GM12801 (cell line): ENCODE measurements around the gene MICU2.

Experiments used
- TF ChIP-seq, protein P1 (sequence below): IDR thresholded peaks from one replicate; pipeline ENCODE4 v1.5.1; 2011; ENCODE audit warnings: control low read depth; ENCODE audit not compliant: insufficient read length; ENCODE audit errors: extremely low read depth

Gene MICU2

DNA sequence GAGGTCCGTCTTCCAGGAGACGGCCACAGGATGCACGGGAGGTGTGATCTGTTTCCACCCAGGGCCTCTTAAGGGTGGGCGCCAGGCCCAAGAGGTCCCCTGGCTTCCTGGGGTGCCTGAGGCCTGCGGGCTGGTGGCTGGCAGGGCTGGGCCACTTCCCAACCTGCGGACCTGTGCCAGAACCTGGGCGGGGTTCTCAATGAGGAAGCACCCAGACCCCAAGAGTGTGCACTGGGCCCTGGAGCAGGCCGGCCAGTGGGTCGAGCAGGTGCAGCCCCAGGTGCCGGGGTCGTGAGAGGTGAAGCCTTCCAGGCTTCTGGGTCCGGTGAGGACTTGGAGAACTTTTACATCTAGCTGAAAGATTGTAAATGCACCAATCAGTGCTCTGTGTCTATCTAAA lies 6.7 kb upstream of the MICU2 start:
- TF ChIP-seq, protein P1, sequence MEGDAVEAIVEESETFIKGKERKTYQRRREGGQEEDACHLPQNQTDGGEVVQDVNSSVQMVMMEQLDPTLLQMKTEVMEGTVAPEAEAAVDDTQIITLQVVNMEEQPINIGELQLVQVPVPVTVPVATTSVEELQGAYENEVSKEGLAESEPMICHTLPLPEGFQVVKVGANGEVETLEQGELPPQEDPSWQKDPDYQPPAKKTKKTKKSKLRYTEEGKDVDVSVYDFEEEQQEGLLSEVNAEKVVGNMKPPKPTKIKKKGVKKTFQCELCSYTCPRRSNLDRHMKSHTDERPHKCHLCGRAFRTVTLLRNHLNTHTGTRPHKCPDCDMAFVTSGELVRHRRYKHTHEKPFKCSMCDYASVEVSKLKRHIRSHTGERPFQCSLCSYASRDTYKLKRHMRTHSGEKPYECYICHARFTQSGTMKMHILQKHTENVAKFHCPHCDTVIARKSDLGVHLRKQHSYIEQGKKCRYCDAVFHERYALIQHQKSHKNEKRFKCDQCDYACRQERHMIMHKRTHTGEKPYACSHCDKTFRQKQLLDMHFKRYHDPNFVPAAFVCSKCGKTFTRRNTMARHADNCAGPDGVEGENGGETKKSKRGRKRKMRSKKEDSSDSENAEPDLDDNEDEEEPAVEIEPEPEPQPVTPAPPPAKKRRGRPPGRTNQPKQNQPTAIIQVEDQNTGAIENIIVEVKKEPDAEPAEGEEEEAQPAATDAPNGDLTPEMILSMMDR = no peak

DNA sequence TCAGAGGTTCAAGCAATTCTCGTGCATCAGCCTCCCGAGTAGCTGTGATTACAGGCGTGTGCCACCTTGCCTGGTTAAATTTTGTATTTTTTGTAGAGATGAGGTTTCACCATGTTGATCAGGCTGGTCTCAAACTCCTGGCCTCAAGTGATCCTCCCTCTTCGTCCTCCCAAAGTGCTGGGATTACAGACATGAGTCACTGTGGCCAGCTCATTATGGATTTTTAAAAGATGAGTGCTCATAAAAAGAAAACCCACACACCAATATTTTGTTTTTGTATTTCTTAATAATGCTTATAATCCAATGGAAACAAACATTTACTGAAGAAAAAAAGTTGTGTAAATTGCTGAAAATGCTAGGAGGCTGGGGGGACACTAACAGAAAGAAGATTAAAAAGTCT lies 5.0 kb upstream of the MICU2 start:
- TF ChIP-seq, protein P1 = no peak

DNA sequence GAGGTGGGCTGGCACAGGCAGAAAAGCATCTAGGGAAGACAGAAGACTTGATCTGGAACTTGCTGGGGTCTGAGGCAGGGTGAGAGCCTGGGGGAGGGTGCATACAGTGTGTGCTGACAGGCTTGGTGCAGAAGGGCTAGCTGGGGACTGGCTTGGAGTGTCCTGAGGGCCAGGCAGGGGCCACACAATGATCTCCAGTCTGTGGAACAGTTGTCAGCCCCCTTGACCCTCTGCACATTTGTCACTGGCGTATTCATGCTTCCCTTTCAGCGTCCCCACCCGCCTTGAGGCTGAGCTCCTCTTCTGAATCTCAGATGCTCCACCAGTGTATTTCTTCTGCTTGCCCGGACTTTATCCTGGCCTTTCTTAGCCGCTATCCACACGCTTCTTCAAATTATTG lies 2.8 kb upstream of the MICU2 start:
- TF ChIP-seq, protein P1 = no peak

DNA sequence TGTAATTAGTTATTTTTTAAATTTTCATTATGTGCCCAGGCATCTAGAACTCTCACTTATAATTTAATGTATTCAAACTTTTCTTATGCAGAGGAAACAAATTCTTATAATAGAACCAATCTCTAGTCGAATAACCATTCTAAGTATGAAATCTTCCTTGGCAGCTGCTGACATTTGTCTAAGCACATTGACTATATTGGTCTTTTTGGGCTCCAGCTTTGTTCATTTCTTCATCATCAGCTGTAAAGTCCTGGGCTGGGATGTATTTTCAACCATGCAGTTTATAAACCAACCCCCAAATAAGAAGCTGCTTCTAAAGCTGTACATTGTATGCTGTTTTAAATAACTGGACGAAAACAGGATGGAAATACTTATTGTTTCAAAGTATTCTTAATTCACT lies 2.3 kb upstream of the MICU2 start:
- TF ChIP-seq, protein P1 = no peak

DNA sequence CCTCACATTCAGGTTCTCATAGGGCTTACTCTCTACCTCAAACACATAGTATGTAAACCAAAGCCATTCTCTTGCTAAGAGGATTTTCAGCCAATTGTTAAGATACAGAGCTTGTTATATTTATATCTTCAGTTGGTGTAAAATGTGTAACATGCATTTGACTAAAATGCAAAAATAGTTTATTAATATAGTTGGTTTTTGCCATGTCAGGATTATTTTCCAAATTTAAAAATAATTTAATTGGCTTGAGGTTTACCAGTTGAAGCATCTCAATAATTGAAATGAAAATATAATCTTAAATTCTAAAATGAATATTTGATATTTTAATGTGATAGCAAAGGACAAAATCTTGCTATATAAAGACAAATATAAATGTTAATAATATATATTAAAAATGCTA lies 7.2 kb downstream of the MICU2 start:
- TF ChIP-seq, protein P1 = no peak

DNA sequence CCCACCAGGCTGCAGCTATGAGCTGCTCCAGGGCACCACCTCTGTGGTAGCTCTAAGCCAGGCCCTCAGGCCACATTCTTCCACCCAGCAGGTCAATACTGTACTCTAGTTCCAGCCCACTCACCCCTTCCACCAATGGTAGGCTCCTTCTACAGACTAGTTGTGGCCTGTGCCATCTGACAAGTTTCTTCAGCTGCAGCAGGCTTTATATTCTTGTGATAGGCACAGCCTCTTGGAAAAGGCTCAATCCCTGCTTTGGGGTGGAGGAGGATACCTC lies 8.5 kb downstream of the MICU2 start:
- TF ChIP-seq, protein P1 = no peak

DNA sequence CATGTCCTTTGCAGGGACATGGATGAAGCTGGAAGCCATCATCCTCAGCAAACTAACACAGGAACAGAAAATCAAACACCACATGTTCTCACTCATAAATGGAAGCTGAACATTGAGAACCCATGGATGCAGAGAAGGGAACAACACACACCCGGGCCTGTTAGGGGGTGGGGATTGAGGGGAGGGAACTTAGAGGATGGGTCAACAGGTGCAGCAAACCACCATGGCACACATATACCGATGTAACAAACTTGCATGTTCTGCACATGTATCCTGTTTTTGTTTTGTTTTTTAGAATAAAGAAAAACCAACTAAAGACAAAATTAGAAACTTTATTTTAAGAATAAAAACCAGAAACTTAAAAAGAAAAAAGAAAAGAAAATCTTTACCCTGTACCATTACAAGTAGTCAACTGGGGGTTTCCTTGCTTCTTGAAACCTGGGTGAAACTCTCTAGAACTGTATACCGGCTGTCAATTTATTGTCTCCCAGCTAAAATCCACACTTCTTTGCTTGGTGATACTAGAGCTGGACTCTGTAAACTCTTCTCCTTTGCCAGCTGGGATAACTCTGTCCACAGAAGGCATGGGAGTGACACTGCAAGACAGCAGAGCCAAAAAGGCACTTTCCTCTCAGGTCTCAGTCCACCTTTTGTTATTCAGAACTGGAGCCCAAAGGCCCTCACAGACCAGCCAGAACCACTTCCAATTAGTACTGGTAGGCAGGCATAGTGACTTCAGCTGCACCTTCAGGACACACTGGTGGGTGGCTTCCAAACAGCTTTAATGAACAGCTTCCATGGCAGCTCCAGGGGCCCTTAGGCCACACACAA lies 9.0 kb downstream of the MICU2 start:
- TF ChIP-seq, protein P1 = no peak
